Measurements from ENCODE around the gene CD53.

GRCh38 chr1:110829955-110830553 is 42.9 kb upstream of the CD53 start:
- TF ChIP-seq E4F1 (CRISPR knock-in tag; IDR thresholded peaks at IDR 0.05; ENCODE audit: borderline replicate concordance) (no peak), KHSRP (IDR thresholded peaks at IDR 0.05) (no peak), HMG20B (CRISPR knock-in tag; IDR thresholded peaks at IDR 0.05) (no peak), CBFB (CRISPR knock-in tag; IDR thresholded peaks at IDR 0.05) (no peak), HLTF (IDR thresholded peaks at IDR 0.05) (no peak), SMAD2 (IDR thresholded peaks at IDR 0.05; ENCODE audit: low read depth, low read length) (no peak), PPARD (CRISPR knock-in tag; IDR thresholded peaks at IDR 0.05) (no peak), CBFA2T3 (IDR thresholded peaks at IDR 0.05) (no peak), HNRNPK (IDR thresholded peaks at IDR 0.05; ENCODE audit: low read depth, low read length, poor library complexity, severe bottlenecking) (no peak), ZNF274 (IDR thresholded peaks at IDR 0.05; ENCODE audit: borderline replicate concordance, low read depth, low read length) (no peak), FOS (IDR thresholded peaks at IDR 0.05; ENCODE audit: extremely low read depth, insufficient read length) (no peak), HIVEP1 (CRISPR knock-in tag; IDR thresholded peaks at IDR 0.05) (no peak), ZNF316 (IDR thresholded peaks at IDR 0.05) (no peak)
- TF ChIP-seq, protein P1, sequence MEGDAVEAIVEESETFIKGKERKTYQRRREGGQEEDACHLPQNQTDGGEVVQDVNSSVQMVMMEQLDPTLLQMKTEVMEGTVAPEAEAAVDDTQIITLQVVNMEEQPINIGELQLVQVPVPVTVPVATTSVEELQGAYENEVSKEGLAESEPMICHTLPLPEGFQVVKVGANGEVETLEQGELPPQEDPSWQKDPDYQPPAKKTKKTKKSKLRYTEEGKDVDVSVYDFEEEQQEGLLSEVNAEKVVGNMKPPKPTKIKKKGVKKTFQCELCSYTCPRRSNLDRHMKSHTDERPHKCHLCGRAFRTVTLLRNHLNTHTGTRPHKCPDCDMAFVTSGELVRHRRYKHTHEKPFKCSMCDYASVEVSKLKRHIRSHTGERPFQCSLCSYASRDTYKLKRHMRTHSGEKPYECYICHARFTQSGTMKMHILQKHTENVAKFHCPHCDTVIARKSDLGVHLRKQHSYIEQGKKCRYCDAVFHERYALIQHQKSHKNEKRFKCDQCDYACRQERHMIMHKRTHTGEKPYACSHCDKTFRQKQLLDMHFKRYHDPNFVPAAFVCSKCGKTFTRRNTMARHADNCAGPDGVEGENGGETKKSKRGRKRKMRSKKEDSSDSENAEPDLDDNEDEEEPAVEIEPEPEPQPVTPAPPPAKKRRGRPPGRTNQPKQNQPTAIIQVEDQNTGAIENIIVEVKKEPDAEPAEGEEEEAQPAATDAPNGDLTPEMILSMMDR (IDR thresholded peaks at IDR 0.05 in 2 of 3, conservative IDR thresholded peaks at IDR 0.05 in 1 of 3; ENCODE audit: insufficient read depth in 2 of 3, low read depth in 1 of 3, low read length in 3 of 3), result peak; percentile 75 to 84 (median 81)

Measured in K562 (cell line).